MM.1S (cell line): ENCODE results near the gene ZFP36L1.

Experiments used
- DNase-seq: peaks from one replicate; pipeline ENCODE4 v3.0.0-alpha.2; 2015
- H2AFZ ChIP-seq: fragments of 300-600 bp; sonication (generic); 2 replicates; pipeline ENCODE4 v1.6.0; 2016; ENCODE audit warnings: antibody characterized with exemption, low read length
- H3F3A ChIP-seq: fragments of 300-600 bp; sonication (generic); 2 replicates; pipeline ENCODE4 v1.6.1; 2016; ENCODE audit warnings: mild to moderate bottlenecking, antibody characterized with exemption, low read length, moderate library complexity, mixed read lengths; ENCODE audit not compliant: insufficient read depth
- H3K27ac ChIP-seq: fragments of 300-600 bp; sonication (generic); 2 replicates; pipeline ENCODE4 v1.5.1; 2016; ENCODE audit warnings: mild to moderate bottlenecking, low read length
- H3K27me3 ChIP-seq: fragments of 300-600 bp; sonication (generic); replicated peaks from 2 replicates; pipeline ENCODE4 v1.6.0; 2016; ENCODE audit warnings: low read length; ENCODE audit not compliant: insufficient read depth
- H3K36me3 ChIP-seq: fragments of 300-600 bp; sonication (generic); replicated peaks from 2 replicates; pipeline ENCODE4 v1.6.1; 2016; ENCODE audit warnings: mild to moderate bottlenecking, low read length, mixed read lengths; ENCODE audit not compliant: insufficient read depth
- H3K4me1 ChIP-seq: fragments of 300-600 bp; sonication (generic); 2 replicates; pipeline ENCODE4 v1.6.1; 2016; ENCODE audit warnings: low read length, mixed read lengths
- H3K4me2 ChIP-seq: fragments of 300-600 bp; sonication (generic); 2 replicates; pipeline ENCODE4 v1.6.0; 2016; ENCODE audit warnings: low read depth, low read length
- H3K4me3 ChIP-seq: fragments of 300-600 bp; sonication (generic); 2 replicates; pipeline ENCODE4 v1.5.1; 2016; ENCODE audit warnings: low read length, mixed read lengths
- H3K79me2 ChIP-seq: fragments of 300-600 bp; sonication (generic); 2 replicates; pipeline ENCODE4 v1.6.1; 2016; ENCODE audit warnings: mixed run types, low read length, mixed read lengths
- H3K9ac ChIP-seq: fragments of 300-600 bp; sonication (generic); 2 replicates; pipeline ENCODE4 v1.6.1; 2016; ENCODE audit warnings: low read length, mixed read lengths
- H3K9me2 ChIP-seq: fragments of 300-600 bp; sonication (generic); replicated peaks from 2 replicates; pipeline ENCODE4 v1.6.1; 2016; ENCODE audit warnings: mild to moderate bottlenecking, low read length, mixed read lengths; ENCODE audit not compliant: insufficient read depth
- H3K9me3 ChIP-seq: fragments of 300-600 bp; sonication (generic); replicated peaks from 2 replicates; pipeline ENCODE4 v1.6.1; 2016; ENCODE audit warnings: mild to moderate bottlenecking, low read length, mixed read lengths; ENCODE audit not compliant: insufficient read depth
- H4K20me1 ChIP-seq: fragments of 300-600 bp; sonication (generic); 2 replicates; pipeline ENCODE4 v1.6.1; 2016; ENCODE audit warnings: mild to moderate bottlenecking, low read length, moderate library complexity, mixed read lengths; ENCODE audit not compliant: insufficient read depth
- EZH2 ChIP-seq: fragments of 300-600 bp; sonication (generic); optimal IDR thresholded peaks from 2 replicates; pipeline ENCODE3; 2017; ENCODE audit warnings: low read depth, mild to moderate bottlenecking, antibody characterized with exemption, low read length, mixed read lengths
- EZH2phosphoT487 ChIP-seq: fragments of 300-600 bp; sonication (generic); IDR thresholded peaks from 2 replicates; pipeline ENCODE4 v1.6.1; 2018; ENCODE audit warnings: antibody characterized with exemption, low read length
- TF ChIP-seq, protein P1 (sequence below): fragments of 300-600 bp; sonication (generic); IDR thresholded peaks from 2 replicates; pipeline ENCODE4 v1.5.1; 2016; ENCODE audit warnings: antibody characterized with exemption, low read length, mixed read lengths

The ZFP36L1 gene

DNA sequence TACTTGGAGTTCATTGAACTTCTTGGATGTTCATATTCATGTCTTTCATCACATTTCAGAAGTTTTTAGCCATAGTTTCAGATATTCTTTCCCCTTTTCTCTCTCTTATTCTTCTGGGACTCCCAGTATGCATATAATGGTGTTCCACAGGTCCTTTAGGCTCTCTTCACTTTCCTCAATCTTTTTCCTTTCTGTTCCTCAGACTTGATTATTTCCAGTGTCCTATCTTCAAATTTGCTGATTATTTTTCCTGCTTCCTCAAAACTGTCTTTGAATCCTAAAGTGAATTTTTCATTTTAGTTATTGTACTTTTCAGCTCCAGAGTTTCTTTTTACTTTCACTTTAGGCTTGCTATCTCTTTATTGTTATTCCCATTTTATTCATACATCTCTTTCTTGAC is 8.8 kb upstream of the ZFP36L1 start:
- no peak for DNase-seq
- H3K9me3 ChIP-seq = no peaks in the 10 kb centered on the region
- no peaks in the 10 kb centered on the region for H3F3A ChIP-seq
- H2AFZ ChIP-seq = no peak overlapping the region
- peaks cover 2% of the 10 kb centered on the region; the same call in 1 of the 2 replicates for H3K4me1 ChIP-seq
- H3K79me2 ChIP-seq = no peaks in the 10 kb centered on the region
- TF ChIP-seq EZH2phosphoT487 (no peak), EZH2 (no peak)
- TF ChIP-seq, protein P1, sequence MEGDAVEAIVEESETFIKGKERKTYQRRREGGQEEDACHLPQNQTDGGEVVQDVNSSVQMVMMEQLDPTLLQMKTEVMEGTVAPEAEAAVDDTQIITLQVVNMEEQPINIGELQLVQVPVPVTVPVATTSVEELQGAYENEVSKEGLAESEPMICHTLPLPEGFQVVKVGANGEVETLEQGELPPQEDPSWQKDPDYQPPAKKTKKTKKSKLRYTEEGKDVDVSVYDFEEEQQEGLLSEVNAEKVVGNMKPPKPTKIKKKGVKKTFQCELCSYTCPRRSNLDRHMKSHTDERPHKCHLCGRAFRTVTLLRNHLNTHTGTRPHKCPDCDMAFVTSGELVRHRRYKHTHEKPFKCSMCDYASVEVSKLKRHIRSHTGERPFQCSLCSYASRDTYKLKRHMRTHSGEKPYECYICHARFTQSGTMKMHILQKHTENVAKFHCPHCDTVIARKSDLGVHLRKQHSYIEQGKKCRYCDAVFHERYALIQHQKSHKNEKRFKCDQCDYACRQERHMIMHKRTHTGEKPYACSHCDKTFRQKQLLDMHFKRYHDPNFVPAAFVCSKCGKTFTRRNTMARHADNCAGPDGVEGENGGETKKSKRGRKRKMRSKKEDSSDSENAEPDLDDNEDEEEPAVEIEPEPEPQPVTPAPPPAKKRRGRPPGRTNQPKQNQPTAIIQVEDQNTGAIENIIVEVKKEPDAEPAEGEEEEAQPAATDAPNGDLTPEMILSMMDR = no peak
- no peaks in the 10 kb centered on the region for H3K9me2 ChIP-seq
- no peak overlapping the region for H3K4me3 ChIP-seq
- no peaks in the 10 kb centered on the region for H3K36me3 ChIP-seq
- no peaks in the 10 kb centered on the region for H4K20me1 ChIP-seq
- H3K4me2 ChIP-seq = no peak overlapping the region
- no peak overlapping the region for H3K27ac ChIP-seq
- no peak overlapping the region for H3K9ac ChIP-seq
- no peaks in the 10 kb centered on the region for H3K27me3 ChIP-seq

DNA sequence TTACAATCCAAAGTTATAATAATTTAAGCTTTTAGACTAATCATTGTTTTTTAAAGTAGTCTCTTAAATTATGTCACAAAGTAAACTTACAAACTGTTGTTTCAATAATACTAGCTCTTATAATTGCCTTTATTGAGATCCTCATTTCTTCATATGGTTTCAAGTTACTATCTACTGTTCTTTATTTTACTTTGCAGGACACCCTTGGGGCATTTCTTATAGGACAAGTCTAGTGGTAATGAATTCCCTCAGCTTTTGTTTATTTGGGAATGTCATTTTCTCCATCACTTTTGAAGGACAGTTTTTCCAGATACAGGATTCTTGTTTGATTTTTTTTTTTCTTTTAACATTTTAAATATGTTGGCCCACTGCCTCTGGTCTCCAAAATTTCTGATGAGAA is 8.1 kb upstream of the ZFP36L1 start:
- no peaks in the 10 kb centered on the region for H3K36me3 ChIP-seq
- H4K20me1 ChIP-seq = no peaks in the 10 kb centered on the region
- H3K9ac ChIP-seq = no peak overlapping the region
- TF ChIP-seq EZH2 (no peak), EZH2phosphoT487 (no peak)
- TF ChIP-seq, protein P1 = no peak
- no peaks in the 10 kb centered on the region for H3K79me2 ChIP-seq
- H3K9me3 ChIP-seq = no peaks in the 10 kb centered on the region
- peaks cover 7% of the 10 kb centered on the region; the same call in 1 of the 2 replicates for H3K4me1 ChIP-seq
- H3K9me2 ChIP-seq = no peaks in the 10 kb centered on the region
- H3F3A ChIP-seq = no peaks in the 10 kb centered on the region
- no peak overlapping the region for H2AFZ ChIP-seq
- H3K27ac ChIP-seq = no peak overlapping the region
- no peaks in the 10 kb centered on the region for H3K27me3 ChIP-seq
- H3K4me3 ChIP-seq = no peak overlapping the region
- DNase-seq = no peak
- H3K4me2 ChIP-seq = no peak overlapping the region

DNA sequence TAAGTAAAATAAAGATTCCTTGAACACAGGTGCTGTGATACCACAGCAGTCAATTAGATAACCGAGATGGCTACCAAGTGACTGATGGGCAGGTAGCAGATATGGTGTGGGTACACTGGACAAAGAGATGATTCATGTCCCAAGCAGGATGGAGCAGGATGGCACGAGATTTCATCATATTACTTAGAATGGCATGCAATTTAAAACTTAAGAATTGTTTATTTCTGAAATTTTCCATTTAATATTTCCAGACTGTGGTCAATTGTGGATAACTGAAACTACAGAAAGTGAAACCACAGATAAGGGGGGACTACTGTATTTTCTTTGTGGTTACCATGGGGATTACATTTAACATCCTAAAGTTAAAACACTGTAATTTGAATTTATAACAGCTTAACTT is 7.5 kb upstream of the ZFP36L1 start:
- Histone ChIP-seq H3K9me3 (no peaks in the 10 kb centered on the region), H4K20me1 (no peaks in the 10 kb centered on the region), H2AFZ (no peak overlapping the region), H3K4me3 (no peak overlapping the region), H3K4me2 (no peak overlapping the region), H3K9ac (no peak overlapping the region), H3K36me3 (no peaks in the 10 kb centered on the region), H3K27me3 (no peaks in the 10 kb centered on the region), H3F3A (peaks cover 3% of the 10 kb centered on the region), H3K79me2 (no peaks in the 10 kb centered on the region), H3K9me2 (no peaks in the 10 kb centered on the region), H3K4me1 (peaks cover 7% of the 10 kb centered on the region; the same call in 1 of the 2 replicates), H3K27ac (no peak overlapping the region)
- no peak for TF ChIP-seq EZH2phosphoT487
- TF ChIP-seq, protein P1 = no peak
- TF ChIP-seq EZH2 = no peak
- no peak for DNase-seq
